Myocyte (in vitro differentiated cells): ENCODE results near the gene OR14I1. TPM values are rescaled to one million over a fixed set of nuclear protein-coding genes. Genes with fewer than 3 reads are reported as not detected.
"Not testable (repeated sequence)": the region's sequence is repeated elsewhere in the genome, so short reads cannot be mapped to it uniquely, and the experiment has no call there.

ENCODE experiments used
- DNase-seq: peaks from one replicate; pipeline ENCODE4 v3.0.0-alpha.2; 2012; ENCODE audit warnings: low read depth
- total RNA-seq: library from RNA; depleted of rRNA; stranded (reverse); fragments of >200 nt; gene quantifications from 2 replicates; pipeline ENCODE4 v1.2.3, GENCODE V29; 2014

The OR14I1 gene
- total RNA-seq, 1 donor from 2014 or later: not detected

DNA sequence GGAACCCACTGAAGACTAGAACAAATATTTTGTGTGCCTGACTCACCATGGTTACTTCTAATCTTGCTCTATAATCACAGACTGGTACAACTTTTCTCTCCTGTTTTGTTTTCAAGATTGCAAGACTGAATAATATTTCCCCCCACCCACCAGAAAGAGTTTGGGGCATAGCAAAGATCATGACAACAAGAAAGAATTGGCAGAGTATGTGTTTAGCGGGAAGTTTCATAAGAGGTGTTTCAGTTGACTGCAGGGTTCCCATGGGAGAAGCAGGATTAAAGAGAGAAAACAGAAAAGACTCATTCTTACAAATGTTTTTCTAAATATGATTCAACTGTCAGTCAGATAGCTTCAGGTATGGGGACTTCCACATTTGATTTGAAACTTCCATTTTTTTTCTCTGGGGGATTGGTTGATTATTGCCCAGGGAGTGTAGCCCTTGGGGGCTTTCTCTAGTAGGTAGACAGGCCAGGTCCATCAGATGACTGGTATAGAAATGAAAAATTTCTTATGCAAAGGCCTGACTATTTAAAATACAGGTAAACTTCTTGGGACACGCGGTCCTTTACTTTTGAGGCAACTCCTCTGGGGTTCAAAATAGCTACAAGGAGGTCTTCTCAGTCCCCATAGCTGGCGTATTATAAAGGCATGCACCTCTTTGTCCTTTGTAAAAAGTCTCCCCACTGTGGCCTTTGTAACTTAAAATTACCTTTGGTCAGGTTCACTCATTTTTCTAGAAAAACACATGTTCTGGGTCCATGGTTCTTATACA, 13.9 kb downstream of the OR14I1 start:
- no peak for DNase-seq

GRCh38 chr1:248686815-248687214, 15.8 kb downstream of the OR14I1 start:
- peak; percentile 3 for DNase-seq

- peak; percentile 6 for DNase-seq
Measured at GRCh38 chr1:248681651-248682050, 20.9 kb downstream of the OR14I1 start.

GRCh38 chr1:248670003-248670402, 32.6 kb downstream of the OR14I1 start:
- no peak for DNase-seq

DNA sequence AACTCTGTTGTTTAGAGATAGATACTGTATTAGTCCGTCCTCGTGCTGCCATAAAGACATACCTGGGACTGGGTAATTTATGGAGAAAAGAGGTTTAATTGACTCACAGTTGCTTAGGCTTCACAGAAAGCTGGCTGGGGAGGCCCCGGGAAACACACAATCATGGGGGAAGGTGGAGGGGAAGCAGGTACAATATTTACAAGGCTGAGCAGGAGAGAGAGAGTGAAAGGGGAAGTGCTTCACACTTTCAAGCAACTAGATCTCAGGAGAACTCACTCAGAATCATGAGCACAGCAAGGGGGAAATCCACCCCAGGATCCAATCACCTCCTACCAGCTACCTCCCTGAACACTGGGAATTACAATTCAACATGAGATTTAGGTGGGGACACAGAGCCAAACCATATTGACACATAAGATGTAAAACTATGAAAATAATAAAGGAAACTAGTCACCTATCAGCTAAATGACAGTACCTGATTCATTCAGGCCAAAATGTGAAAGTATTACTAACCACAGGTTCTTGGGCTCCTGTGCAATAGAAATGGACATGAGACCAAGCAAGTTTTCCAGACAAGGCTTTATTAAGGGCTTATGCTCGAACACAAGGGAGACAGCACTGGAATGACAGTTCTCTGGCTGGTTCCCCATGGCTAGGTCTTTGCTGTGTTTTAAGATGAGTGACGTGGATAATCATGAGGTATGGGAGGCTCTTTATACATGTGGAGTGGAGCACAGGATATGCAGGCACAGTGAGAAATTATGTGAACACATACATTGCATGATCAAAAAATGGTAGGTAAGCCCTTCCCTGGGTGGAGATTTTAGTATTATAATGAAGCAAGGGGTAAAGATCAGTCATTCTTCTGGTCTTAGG, 38.9 kb downstream of the OR14I1 start:
- DNase-seq: not testable (repeated sequence)

- DNase-seq: not testable (repeated sequence)
Measured at GRCh38 chr1:248656797-248657196, 45.8 kb downstream of the OR14I1 start.

GRCh38 chr1:248655354-248655753, 47.2 kb downstream of the OR14I1 start, which contains the start of gene OR2T27:
OR2T27 (minus strand) TSS chr1:248655528; CDS start chr1:248650884, 4,644 bp downstream.
- DNase-seq: not testable (repeated sequence)

Other genes starting within 250 kb of the OR14I1 start
- gene OR2T3, start 229.4 kb downstream of the OR14I1 start, total RNA-seq: not detected in 2 replicates
- gene OR2T5, start 214.2 kb downstream of the OR14I1 start, total RNA-seq: not detected in 2 replicates
- not detected in 2 replicates for gene OR2G6, start 194.7 kb downstream of the OR14I1 start, total RNA-seq
- not detected in 2 replicates for gene OR2T29, start 140.0 kb downstream of the OR14I1 start, total RNA-seq
- gene OR2T34, start 128.0 kb downstream of the OR14I1 start, total RNA-seq: not detected in 2 replicates
- gene OR2T10, start 105.1 kb downstream of the OR14I1 start, total RNA-seq: not detected in 2 replicates
- not detected in 2 replicates for gene OR2T11, start 67.7 kb downstream of the OR14I1 start, total RNA-seq
- not detected in 2 replicates for gene OR2T35, start 57.5 kb downstream of the OR14I1 start, total RNA-seq
- gene OR2T27, start 47.2 kb downstream of the OR14I1 start, total RNA-seq: not detected in 2 replicates
- not detected in 2 replicates for gene LYPD8, start 53.0 kb upstream of the OR14I1 start, total RNA-seq
- 26.5 and 30.9 TPM in 2 replicates for gene SH3BP5L, start 123.1 kb upstream of the OR14I1 start, total RNA-seq
- 38.9 and 43.4 TPM in 2 replicates for gene ZNF672, start 135.5 kb upstream of the OR14I1 start, total RNA-seq
- gene ZNF692, start 156.3 kb upstream of the OR14I1 start, total RNA-seq: 54.0 and 61.7 TPM in 2 replicates
- 3.6 and 4.8 TPM in 2 replicates for gene PGBD2, start 203.5 kb upstream of the OR14I1 start, total RNA-seq